NB4 (cell line): ENCODE results near the gene GATAD2B.
A peak's percentile ranks its signal among the peaks of the same experiment; 100 is the strongest.

Experiments used
- MYC ChIP-seq: IDR thresholded peaks from 2 replicates; pipeline ENCODE4 v1.6.1; 2011; ENCODE audit warnings: low read depth, low read length
- POLR2A ChIP-seq: IDR thresholded peaks from 2 replicates; pipeline ENCODE4 v1.6.1; 2011; ENCODE audit warnings: mild to moderate bottlenecking; ENCODE audit not compliant: insufficient read length; ENCODE audit errors: extremely low read depth
- TF ChIP-seq, protein P1 (sequence below): IDR thresholded peaks from one replicate; pipeline ENCODE4 v1.5.1; 2012; ENCODE audit warnings: low read depth, low read length
- TF ChIP-seq, protein P2 (sequence below): IDR thresholded peaks from 2 replicates; pipeline ENCODE4 v1.6.1; 2011; ENCODE audit warnings: low read depth, low read length

DNA sequence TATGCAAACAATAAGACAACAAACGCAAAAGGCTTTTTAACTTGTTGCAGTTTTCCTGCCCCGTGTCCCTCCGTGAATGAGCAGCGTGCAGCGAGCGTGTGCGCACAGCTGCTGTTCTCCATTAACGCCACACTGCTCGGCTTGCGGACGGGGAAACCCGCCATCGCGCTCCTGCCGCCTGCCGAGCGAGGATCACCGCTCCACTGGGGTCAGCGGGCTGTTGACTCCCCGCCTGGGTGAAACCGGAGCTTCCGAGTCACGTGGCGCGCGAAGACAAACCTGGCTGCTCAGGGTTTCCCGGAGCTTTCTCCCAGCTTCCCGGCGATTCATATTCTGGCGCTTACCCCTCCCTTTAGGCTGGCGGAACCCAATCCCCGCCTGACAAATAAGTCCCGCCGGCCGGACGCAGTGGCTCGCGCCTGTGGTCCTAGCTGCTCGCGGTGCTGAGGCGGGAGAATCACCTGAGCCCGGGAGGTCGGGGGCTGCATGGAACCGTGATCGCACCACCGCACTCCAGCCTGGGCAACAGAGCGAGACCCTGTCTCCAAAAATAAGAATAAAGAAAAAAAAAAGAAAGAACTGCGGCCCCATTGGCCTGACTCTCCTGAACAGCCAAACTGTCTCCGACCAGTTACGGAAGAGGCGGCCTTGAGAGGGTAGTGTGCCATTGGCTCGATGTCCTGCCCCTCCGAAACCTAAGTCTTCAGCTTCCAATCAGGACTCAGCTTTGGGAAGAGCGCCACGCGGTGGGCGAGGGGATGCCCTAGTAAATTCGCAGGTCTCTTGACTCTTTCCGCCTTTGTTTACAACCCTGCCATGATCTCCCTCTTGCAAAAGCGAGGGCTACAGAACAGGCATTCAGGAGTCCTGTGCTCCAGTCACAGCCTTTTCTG lies 44.6 kb upstream of the GATAD2B start, which contains the start of gene CREB3L4:
- TF ChIP-seq, protein P1, sequence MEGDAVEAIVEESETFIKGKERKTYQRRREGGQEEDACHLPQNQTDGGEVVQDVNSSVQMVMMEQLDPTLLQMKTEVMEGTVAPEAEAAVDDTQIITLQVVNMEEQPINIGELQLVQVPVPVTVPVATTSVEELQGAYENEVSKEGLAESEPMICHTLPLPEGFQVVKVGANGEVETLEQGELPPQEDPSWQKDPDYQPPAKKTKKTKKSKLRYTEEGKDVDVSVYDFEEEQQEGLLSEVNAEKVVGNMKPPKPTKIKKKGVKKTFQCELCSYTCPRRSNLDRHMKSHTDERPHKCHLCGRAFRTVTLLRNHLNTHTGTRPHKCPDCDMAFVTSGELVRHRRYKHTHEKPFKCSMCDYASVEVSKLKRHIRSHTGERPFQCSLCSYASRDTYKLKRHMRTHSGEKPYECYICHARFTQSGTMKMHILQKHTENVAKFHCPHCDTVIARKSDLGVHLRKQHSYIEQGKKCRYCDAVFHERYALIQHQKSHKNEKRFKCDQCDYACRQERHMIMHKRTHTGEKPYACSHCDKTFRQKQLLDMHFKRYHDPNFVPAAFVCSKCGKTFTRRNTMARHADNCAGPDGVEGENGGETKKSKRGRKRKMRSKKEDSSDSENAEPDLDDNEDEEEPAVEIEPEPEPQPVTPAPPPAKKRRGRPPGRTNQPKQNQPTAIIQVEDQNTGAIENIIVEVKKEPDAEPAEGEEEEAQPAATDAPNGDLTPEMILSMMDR = peak; percentile 16
- TF ChIP-seq POLR2A (peak; percentile 64), MYC (peak; percentile 87)
- TF ChIP-seq, protein P2, sequence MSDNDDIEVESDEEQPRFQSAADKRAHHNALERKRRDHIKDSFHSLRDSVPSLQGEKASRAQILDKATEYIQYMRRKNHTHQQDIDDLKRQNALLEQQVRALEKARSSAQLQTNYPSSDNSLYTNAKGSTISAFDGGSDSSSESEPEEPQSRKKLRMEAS = peak; percentile 93
